ENCODE measurements around the gene DMD.
"Not testable (repeated sequence)": the region's sequence is repeated elsewhere in the genome, so short reads cannot be mapped to it uniquely, and the experiment has no call there.

The DMD gene

DNA sequence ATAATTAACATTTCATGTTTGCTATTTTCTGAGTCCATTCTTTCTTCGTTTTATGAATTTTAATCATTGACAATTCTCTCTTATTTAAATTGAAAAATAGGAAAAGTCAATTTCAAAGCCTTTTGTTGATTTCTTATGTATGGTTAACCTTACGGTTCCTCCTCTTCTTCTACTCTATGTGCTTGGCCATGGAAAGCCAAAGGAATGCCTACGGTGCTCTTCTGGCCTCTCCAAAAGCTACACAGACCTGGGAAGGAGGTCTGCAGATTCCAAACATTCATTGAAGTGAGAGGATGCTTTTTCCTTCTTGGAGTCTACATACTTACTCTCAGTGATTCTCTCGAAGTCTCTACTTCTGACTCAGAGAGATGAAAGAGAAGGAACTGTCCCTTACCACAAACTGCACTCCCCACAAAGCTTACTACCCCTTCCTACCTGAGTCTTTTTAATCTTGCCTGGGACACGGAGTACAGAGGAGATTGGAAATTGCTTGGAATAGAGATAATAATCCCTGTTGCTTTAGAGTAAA, 1276.4 kb downstream of the DMD start:
- no peak for DNase-seq (ENCODE audit: low read depth)
- TF ChIP-seq, protein P1, sequence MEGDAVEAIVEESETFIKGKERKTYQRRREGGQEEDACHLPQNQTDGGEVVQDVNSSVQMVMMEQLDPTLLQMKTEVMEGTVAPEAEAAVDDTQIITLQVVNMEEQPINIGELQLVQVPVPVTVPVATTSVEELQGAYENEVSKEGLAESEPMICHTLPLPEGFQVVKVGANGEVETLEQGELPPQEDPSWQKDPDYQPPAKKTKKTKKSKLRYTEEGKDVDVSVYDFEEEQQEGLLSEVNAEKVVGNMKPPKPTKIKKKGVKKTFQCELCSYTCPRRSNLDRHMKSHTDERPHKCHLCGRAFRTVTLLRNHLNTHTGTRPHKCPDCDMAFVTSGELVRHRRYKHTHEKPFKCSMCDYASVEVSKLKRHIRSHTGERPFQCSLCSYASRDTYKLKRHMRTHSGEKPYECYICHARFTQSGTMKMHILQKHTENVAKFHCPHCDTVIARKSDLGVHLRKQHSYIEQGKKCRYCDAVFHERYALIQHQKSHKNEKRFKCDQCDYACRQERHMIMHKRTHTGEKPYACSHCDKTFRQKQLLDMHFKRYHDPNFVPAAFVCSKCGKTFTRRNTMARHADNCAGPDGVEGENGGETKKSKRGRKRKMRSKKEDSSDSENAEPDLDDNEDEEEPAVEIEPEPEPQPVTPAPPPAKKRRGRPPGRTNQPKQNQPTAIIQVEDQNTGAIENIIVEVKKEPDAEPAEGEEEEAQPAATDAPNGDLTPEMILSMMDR (conservative IDR thresholded peaks at IDR 0.05; ENCODE audit: control insufficient read depth, insufficient read depth, low read depth, low read length) = no peak
- H3K4me3 ChIP-seq (ENCODE audit: control insufficient read depth, low read depth, low read length) = no peak overlapping the region

DNA sequence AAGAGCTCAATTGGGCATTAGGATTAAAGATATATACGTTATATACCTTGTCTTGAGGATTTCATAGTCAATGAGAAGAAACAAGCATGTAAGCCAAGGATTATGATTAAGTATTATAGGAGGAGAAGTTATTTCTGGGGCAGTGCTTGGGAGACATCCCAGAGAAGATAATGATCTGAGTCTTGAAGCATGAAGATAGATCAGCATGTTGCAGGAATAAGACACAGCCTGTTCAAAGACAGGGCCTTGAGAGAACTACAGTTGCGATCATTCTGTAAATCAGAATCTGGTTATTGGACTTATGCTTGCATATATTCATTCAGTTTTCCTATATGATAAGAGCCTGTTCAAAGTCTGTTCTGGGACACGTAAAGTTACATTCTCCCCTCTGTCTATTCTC, 1277.3 kb downstream of the DMD start:
- H3K4me3 ChIP-seq (ENCODE audit: control insufficient read depth, low read depth, low read length) = no peak overlapping the region
- TF ChIP-seq, protein P1 (conservative IDR thresholded peaks at IDR 0.05; ENCODE audit: control insufficient read depth, insufficient read depth, low read depth, low read length) = no peak
- DNase-seq (ENCODE audit: low read depth) = no peak

DNA sequence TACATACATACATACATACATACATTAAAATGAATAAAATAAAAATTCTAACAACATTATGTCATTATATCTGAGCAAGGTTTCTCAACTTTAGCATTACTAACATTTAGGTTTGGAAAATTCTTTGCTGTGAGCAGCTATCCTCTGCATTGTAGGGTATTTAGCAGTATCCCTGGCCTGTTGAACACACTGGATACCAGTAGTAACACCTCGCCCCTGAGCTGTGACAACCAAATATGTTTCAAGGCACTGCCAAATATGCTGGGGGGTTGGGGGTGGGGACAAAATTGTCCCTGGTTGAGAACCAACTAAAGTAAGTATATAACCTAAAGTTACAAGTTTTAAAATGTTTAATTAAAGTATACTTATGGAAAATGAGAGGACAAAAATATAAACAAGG, 1278.6 kb downstream of the DMD start:
- DNase-seq (ENCODE audit: low read depth) = no peak
- TF ChIP-seq, protein P1 (conservative IDR thresholded peaks at IDR 0.05; ENCODE audit: control insufficient read depth, insufficient read depth, low read depth, low read length) = no peak
- no peak overlapping the region for H3K4me3 ChIP-seq (ENCODE audit: control insufficient read depth, low read depth, low read length)

DNA sequence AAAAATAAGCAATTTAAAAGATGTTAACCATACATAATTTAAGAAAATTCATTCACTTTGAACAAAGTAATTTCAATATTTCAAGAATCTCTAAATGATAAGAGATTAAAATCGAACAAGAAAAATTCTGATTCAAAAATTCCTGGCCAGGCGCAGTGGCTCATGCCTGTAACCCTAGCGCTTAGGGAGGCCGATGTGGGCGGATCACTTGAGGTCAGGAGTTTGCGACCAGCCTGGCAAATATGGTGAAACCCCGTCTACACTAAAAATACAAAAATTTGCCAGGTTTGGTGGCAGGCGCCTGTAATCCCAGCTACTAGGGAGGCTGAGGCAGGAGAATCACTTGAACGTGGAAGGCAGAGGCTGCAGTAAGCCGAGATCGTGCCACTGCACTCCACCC, 1279.0 kb downstream of the DMD start:
- DNase-seq (ENCODE audit: low read depth); H3K4me3 ChIP-seq (ENCODE audit: control insufficient read depth, low read depth, low read length): not testable (repeated sequence)

DNA sequence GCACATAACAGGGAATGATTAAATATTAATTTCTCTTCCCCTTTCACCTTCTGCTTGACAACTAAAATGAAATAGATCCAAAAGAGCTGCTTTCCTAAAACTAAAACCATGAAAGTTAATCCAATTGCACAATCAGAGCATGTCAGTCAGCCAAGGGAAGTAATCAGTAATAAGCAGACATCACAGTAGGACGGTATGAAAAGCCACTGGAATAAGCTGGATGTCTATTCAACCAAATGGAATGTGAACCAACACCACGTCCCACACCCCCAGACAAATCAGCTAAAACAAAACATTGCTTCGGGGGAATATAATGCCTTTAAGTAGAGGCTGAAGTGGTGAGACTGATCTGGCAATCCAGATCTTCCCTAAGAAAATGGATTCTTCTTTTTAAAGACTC, 1280.1 kb downstream of the DMD start:
- TF ChIP-seq, protein P1 (conservative IDR thresholded peaks at IDR 0.05; ENCODE audit: control insufficient read depth, insufficient read depth, low read depth, low read length) = no peak

DNA sequence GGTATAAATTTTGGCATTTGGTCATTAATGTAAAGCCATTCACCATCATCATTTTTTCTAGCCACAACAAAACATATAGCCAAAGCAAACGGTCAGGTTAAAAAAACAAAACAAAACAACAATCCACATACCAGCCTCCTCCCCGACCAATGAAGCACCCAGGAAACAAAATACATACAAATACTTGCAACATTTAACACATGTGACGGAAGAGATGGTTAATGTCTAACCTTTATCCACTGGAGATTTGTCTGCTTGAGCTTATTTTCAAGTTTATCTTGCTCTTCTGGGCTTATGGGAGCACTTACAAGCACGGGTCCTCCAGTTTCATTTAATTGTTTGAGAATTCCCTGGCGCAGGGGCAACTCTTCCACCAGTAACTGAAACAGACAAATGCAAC, 1282.0 kb downstream of the DMD start:
- TF ChIP-seq, protein P1 (conservative IDR thresholded peaks at IDR 0.05; ENCODE audit: control insufficient read depth, insufficient read depth, low read depth, low read length) = no peak
- H3K4me3 ChIP-seq (ENCODE audit: control insufficient read depth, low read depth, low read length) = no peak overlapping the region
- DNase-seq (ENCODE audit: low read depth) = no peak

More for the DNA sequence above, 1280.1 kb downstream of the DMD start:
- no peak overlapping the region for H3K4me3 ChIP-seq (ENCODE audit: control insufficient read depth, low read depth, low read length)
- peak; percentile 23 for DNase-seq (ENCODE audit: low read depth)

DNA sequence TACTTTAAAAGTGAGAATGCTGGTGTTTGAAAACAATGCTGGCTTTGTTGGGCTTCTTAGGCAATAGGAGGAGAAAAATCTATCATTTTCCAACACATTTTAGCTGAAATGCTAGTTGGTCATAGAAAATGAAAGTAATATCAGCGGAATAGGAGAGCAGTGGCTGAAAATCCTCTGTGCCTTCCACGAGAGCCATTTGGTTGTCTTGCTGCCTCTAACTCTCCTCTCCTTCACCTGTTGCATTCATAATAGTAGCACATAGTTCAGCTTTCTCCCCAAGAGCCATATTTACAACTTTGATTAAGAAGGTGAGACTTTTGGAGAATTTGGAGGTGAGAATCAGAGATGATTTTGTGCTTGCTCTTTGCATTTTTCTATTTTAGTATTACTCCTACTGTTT, 1290.1 kb downstream of the DMD start:
- no peak overlapping the region for H3K4me3 ChIP-seq (ENCODE audit: control insufficient read depth, low read depth, low read length)
- TF ChIP-seq, protein P1 (conservative IDR thresholded peaks at IDR 0.05; ENCODE audit: control insufficient read depth, insufficient read depth, low read depth, low read length) = no peak
- no peak for DNase-seq (ENCODE audit: low read depth)

Data from fibroblast of mammary gland (primary cell).